Fibroblast of peridontal ligament (primary cell): Measurements from ENCODE around the gene ADAMTSL5.

ENCODE experiments used
- DNase-seq: peaks from one replicate; pipeline ENCODE4 v3.0.0-alpha.2; 2010; ENCODE audit errors: extremely low read depth

ADAMTSL5 gene

DNA sequence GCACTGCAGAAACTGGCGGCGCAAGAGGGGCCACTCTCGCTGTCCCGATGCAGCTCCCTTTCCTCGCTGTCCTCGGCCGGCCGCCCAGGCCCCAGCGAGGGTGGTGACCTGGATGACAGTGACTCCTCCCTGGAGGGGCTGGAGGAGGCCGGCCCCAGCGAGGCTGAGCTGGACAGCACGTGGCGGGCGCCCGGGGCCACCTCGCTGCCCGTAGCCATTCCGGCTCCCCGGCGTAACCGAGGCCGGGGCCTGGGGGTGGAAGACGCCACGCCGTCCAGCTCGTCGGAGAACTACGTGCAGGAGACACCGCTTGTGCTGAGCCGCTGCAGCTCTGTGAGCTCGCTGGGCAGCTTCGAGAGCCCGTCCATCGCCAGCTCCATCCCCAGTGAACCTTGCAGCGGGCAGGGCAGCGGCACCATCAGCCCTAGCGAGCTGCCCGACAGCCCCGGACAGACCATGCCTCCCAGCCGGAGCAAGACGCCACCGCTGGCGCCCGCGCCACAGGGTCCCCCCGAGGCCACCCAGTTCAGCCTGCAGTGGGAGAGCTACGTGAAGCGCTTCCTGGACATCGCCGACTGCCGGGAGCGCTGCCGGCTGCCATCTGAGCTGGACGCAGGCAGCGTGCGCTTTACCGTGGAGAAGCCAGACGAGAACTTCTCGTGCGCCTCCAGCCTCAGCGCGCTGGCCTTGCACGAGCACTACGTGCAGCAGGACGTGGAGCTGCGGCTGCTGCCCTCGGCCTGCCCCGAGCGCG is 46.2 kb downstream of the ADAMTSL5 start:
- DNase-seq = no peak

DNA sequence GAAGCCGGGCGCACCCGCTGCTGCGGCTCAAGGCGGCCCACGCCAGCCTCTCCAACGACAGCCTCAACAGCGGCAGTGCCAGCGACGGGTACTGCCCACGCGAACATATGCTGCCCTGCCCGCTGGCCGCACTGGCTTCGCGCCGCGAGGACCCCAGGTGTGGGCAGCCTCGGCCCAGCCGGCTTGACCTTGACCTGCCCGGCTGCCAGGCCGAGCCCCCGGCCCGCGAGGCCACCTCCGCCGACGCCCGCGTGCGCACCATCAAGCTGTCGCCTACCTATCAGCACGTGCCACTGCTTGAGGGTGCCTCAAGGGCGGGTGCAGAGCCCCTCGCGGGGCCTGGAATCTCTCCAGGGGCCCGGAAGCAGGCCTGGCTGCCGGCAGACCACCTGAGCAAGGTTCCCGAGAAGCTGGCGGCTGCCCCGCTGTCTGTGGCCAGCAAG is 46.8 kb downstream of the ADAMTSL5 start:
- no peak for DNase-seq

DNA sequence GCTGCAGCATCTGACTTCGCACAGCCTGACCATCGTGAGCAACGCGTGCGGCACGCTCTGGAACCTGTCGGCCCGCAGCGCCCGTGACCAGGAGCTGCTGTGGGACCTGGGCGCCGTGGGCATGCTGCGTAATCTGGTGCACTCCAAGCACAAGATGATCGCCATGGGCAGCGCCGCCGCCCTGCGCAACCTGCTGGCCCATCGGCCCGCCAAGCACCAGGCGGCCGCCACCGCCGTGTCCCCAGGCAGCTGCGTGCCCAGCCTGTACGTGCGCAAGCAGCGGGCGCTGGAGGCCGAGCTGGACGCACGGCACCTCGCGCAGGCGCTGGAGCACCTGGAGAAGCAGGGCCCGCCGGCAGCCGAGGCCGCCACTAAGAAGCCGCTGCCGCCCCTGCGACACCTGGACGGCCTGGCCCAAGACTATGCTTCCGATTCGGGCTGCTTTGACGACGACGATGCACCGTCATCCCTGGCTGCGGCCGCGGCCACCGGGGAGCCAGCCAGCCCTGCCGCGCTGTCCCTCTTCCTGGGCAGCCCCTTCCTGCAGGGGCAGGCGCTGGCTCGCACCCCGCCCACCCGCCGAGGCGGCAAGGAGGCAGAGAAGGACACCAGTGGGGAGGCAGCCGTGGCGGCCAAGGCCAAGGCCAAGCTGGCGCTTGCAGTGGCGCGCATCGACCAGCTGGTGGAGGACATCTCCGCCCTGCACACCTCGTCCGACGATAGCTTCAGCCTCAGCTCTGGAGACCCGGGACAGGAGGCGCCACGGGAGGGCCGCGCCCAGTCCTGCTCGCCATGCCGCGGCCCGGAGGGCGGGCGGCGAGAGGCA is 47.4 kb downstream of the ADAMTSL5 start:
- no peak for DNase-seq

DNA sequence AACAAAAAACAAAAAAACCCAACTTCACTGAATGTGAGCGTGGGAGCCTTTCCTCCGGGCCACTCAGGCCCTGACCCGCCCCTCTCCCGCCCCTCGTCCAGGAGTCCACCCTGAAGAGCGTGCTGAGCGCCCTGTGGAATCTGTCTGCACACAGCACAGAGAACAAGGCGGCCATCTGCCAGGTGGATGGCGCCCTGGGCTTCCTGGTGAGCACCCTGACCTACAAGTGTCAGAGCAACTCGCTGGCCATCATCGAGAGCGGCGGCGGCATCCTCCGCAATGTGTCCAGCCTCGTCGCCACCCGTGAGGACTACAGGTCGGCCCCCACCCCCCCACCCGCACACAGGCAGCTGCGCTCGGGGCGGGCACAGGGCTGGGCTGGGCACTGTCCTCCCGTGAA is 51.0 kb downstream of the ADAMTSL5 start:
- no peak for DNase-seq

DNA sequence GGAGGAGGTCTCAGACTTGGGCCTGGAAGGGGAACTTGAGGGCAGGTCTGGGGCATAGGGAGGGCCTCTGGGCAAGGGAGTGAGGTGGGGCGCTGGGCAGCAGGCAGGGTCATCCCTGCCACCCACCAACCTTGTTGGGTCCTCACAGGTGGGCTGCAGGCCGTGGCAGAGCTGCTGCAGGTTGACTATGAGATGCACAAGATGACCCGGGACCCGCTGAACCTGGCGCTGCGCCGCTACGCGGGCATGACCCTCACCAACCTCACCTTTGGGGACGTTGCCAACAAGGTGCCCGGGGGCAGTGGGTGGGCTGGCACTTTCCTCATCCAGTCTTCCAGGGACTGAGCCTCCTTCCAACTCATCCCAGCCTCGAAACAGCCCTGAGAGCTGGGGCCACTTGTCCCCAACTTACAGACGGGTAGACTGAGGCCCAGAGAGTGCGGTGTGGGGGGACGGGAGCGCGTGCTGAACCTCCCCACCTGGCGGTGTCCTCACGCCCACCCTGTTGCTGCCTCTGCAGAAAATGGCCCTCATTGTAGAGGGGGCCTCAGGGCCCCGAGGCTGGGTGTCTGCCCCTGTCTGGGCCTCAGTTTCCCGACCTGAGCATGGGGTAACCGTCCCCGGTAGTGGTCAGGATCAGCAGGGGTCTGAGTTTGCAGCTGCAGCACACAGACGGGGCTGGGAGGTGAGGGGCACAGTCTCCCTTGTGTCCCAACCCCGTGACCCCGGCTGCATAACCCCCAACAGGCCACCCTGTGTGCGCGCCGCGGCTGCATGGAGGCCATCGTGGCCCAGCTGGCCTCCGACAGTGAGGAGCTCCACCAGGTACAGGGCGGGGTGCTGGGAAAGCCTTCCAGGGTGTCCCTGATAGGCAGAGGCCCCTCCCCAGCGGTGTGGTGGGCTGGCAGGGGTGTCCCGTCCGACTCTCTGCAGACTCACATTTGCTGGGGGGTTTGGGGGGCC is 52.5 kb downstream of the ADAMTSL5 start:
- no peak for DNase-seq

DNA sequence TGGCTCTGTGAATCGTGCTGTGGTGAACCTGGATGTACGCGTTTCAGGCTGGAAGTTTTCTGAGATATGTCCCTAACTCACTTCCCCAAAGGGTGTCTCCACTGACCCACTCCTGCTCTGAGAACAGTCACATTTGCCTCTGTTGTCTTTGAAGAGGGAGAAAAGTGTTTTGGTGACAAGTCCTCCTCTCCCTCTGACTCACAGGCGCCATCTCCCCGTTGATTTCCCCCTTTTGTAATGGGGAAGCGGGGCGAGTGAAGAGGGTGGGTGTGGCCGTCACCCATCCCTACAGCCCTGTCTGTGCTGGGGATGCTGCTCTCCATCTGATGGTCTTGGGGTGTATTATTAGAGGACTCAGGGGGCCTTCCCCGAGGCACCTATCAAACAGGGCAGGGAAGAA is 53.3 kb downstream of the ADAMTSL5 start:
- no peak for DNase-seq

DNA sequence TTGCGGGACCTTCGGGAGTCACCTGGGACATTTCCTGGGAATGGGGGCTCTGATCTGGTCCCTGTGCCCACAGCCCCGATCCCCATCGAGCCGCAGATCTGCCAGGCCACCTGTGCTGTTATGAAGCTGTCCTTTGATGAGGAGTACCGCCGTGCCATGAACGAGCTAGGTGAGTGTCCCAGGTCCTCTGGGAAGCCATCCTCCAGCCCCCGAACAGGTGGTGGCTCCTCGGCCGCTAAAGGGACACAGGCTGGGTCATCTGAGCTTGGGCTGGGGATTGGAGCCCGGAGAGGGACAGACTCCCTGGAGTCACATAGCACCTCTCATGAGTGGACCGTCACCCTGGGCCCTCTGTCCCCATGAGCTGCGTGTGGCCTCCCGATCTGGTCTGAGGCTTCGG is 54.9 kb downstream of the ADAMTSL5 start:
- DNase-seq = no peak

DNA sequence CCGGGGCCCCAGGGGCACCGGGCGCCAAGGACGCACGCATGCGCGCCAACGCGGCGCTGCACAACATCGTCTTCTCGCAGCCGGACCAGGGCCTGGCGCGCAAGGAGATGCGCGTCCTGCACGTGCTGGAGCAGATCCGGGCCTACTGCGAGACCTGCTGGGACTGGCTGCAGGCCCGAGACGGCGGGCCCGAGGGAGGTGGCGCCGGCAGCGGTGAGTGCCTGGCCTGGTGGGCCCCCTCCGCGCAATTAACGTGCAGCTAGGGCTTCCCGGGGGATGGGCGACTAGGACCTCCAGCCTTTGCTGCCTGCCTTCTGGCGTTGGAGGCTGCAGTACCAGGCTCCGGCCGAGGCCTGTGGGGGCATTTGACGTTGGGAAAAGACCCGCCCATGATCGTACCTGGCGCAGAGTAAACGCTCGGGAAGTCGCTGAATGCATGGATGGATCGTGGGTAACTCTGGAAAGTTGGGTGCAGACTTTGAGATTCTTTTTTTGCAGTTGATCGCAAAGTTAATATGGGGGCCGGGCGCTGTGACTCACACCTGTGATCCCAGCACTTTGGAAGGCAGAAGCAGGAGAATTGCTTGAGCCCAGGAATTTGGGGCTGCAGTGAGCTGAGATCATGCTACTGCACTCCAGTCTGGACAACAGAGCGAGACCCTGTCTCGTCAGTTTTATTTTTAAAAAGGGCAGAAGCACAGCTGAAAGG is 55.6 kb downstream of the ADAMTSL5 start:
- no peak for DNase-seq

DNA sequence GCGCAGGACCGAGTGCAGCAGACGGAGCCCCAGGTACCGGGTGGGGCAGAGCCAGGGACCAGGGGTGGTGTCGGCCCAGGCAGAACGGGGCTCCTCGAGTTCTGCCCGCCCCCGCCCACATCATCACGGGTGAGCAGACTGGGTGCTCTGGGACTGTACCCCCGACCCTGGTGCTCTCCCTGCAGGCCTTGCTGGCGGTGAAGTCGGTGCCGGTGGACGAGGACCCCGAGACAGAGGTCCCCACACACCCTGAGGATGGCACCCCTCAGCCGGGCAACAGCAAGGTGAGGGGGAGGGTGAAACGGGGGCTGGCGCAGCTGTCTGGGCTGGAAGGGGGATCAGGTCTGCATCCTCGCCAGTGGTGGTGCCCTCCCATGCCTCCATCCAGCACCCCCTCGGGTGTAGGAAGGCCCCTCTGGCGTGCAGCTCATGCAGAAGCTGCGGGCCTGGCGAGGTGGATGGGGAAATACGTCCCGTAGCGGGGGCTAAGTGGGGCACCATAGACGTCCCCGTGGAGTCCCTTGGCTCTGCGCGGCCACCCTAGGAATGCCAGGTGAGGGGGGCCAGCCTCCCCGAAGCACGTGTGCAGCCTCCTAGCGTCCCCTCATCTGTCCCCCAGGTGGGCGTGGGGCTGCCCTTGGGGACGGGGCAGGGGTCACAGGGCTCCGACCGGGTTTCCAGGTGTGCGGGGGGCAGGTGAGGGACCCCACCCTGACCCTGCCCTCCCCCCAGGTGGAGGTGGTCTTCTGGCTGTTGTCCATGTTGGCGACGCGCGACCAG is 56.5 kb downstream of the ADAMTSL5 start:
- no peak for DNase-seq

DNA sequence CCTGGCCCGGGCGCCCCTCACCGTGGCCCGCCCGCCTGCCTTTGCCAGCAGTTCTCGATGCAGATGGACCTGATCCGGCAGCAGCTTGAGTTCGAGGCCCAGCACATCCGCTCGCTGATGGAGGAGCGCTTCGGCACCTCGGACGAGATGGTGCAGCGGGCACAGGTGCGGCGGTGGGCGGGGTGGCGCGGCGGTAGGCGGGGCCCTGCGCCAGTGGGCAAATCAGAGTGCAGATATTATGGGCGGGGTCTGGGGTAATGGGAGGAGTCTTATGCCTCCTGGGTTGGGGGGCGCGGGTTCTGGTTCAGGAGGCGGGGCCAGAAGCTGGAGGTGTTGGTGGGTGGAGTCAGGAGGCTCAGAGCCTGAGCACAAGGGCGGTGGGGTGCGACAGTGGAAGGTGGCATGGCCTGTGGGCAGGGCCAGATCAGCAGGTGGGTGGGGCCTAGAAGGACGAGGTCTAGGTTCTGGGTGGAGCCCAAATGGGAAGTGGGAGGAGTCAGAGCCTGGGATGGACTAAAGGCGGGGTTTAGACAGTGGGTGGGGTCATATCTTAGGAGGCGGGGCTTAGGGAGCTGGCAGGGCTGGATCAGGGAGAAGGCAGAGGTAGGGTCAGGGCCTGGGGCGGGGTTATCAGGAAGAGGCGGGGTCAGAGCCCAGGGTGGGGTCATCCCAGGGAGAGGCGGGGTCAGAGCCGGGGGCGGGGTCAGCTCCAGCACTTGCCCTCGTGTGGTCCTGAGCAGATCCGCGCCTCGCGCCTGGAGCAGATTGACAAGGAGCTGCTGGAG is 57.3 kb downstream of the ADAMTSL5 start:
- peak; percentile 20 for DNase-seq
